GM19324 (cell line): Measurements from ENCODE around the gene SHH.

Experiments used
- ATAC-seq: cut with Tn5 transposase; IDR thresholded peaks from one replicate; pipeline ENCODE4 v1.9.1; 2021; ENCODE audit warnings: mild to moderate bottlenecking, moderate library complexity; ENCODE audit not compliant: unreplicated experiment, low FRiP score

Gene SHH

GRCh38 chr7:155795401-155795800 is 16.9 kb downstream of the SHH start:
- ATAC-seq: no peak

- ATAC-seq: no peak
These were observed 18.1 kb downstream of the SHH start for GRCh38 chr7:155794196-155794595.

- no peak for ATAC-seq
These were observed 18.5 kb downstream of the SHH start for GRCh38 chr7:155793720-155794119.

GRCh38 chr7:155792999-155793560 is 19.2 kb downstream of the SHH start:
- no peak for ATAC-seq

GRCh38 chr7:155792315-155792960 is 19.8 kb downstream of the SHH start:
- ATAC-seq: no peak

- ATAC-seq: no peak
These were observed 20.4 kb downstream of the SHH start for GRCh38 chr7:155791836-155792235.

- no peak for ATAC-seq
These were observed 21.0 kb downstream of the SHH start for GRCh38 chr7:155791214-155791737.

GRCh38 chr7:155790666-155791065 is 21.6 kb downstream of the SHH start:
- ATAC-seq: no peak

GRCh38 chr7:155789001-155789725 is 23.1 kb downstream of the SHH start:
- no peak for ATAC-seq

GRCh38 chr7:155788616-155789000 is 23.7 kb downstream of the SHH start:
- ATAC-seq: no peak

- ATAC-seq: no peak
These were observed 25.0 kb downstream of the SHH start for GRCh38 chr7:155787171-155787851.

GRCh38 chr7:155786491-155786890 is 25.8 kb downstream of the SHH start:
- ATAC-seq: no peak

GRCh38 chr7:155785536-155785935 is 26.7 kb downstream of the SHH start:
- ATAC-seq: no peak

- no peak for ATAC-seq
These were observed 29.8 kb downstream of the SHH start for GRCh38 chr7:155782466-155782865.

GRCh38 chr7:155781433-155781832 is 30.8 kb downstream of the SHH start:
- no peak for ATAC-seq

- ATAC-seq: no peak
These were observed 31.4 kb downstream of the SHH start for GRCh38 chr7:155780884-155781283.

- ATAC-seq: no peak
These were observed 33.9 kb downstream of the SHH start for GRCh38 chr7:155778349-155778748.

- no peak for ATAC-seq
These were observed 35.7 kb downstream of the SHH start for GRCh38 chr7:155776606-155777005.

- ATAC-seq: no peak
These were observed 36.6 kb downstream of the SHH start for GRCh38 chr7:155775691-155776090.

- no peak for ATAC-seq
These were observed 37.3 kb downstream of the SHH start for GRCh38 chr7:155774947-155775346.

GRCh38 chr7:155773531-155773930 is 38.7 kb downstream of the SHH start:
- ATAC-seq: no peak
